ENCODE results near the gene RAB40C.

DNA sequence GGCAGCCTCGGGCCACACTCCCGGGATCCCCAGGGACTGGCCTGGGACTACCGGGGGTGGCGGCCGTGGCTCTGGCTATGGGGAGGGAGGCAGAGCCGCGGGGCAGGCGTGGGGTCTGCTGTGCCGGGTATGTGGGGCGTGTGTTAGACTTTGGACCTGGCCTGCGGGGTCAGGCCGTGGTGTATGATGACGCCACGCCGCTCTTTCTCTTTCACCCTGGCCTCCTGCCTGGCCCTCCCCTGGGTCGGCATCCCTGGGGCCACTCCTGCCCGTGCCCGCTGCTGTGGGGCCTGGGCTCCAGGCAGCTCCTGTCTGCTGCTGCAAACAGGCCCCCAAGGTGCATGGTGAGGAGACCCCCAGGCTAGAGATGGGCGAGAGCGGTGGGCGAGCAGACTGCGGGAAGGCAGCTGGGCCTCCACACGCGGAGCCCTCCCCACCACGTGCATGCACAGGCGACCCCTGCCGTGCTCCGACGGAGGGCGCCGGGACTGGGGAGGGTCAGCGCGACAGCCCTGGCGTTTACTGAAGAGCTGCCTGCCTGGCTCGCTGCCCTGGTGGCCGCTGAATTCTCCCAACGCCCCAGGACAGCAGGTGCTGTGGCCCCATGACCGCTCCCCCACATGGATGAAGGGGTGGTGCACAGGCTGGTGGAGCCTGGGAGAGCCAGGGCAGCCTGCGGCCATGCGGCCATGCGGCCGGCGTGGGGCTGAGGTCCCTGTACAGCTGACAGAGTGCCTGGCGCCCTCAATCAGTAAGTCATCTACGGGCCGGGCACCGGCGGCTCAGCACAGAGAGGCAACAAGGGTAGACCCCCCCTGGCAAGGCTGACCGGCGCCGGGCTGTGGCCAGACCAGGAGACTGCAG lies 46.3 kb upstream of the RAB40C start:
- TF ChIP-seq, protein P1, sequence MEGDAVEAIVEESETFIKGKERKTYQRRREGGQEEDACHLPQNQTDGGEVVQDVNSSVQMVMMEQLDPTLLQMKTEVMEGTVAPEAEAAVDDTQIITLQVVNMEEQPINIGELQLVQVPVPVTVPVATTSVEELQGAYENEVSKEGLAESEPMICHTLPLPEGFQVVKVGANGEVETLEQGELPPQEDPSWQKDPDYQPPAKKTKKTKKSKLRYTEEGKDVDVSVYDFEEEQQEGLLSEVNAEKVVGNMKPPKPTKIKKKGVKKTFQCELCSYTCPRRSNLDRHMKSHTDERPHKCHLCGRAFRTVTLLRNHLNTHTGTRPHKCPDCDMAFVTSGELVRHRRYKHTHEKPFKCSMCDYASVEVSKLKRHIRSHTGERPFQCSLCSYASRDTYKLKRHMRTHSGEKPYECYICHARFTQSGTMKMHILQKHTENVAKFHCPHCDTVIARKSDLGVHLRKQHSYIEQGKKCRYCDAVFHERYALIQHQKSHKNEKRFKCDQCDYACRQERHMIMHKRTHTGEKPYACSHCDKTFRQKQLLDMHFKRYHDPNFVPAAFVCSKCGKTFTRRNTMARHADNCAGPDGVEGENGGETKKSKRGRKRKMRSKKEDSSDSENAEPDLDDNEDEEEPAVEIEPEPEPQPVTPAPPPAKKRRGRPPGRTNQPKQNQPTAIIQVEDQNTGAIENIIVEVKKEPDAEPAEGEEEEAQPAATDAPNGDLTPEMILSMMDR (conservative IDR thresholded peaks at IDR 0.05; ENCODE audit: low read depth, low read length), result no peak
- TF ChIP-seq EZH2 (IDR thresholded peaks at IDR 0.05; ENCODE audit: borderline replicate concordance, low read depth, low read length, poor library complexity, severe bottlenecking), result no peak
